IPS-11a (cell line): ENCODE data around the gene TMTC3.
"Not testable (repeated sequence)": the region's sequence is repeated elsewhere in the genome, so short reads cannot be mapped to it uniquely, and the experiment has no call there.

ENCODE experiments used
- H3K4me3 ChIP-seq: one replicate; pipeline ENCODE4 v1.5.1; 2013; ENCODE audit warnings: low read depth, low read length, control low read depth

The TMTC3 gene

GRCh38 chr12:88163371-88163770, 21.3 kb downstream of the TMTC3 start:
- no peak overlapping the region for H3K4me3 ChIP-seq

- H3K4me3 ChIP-seq = no peak overlapping the region
These were observed 24.1 kb downstream of the TMTC3 start for GRCh38 chr12:88166179-88166578.

GRCh38 chr12:88167384-88167783, 25.3 kb downstream of the TMTC3 start:
- no peak overlapping the region for H3K4me3 ChIP-seq

GRCh38 chr12:88172844-88173407, 30.8 kb downstream of the TMTC3 start:
- no peak overlapping the region for H3K4me3 ChIP-seq

GRCh38 chr12:88175544-88175943, 33.4 kb downstream of the TMTC3 start:
- H3K4me3 ChIP-seq = no peak overlapping the region

GRCh38 chr12:88179436-88180014, 37.4 kb downstream of the TMTC3 start:
- H3K4me3 ChIP-seq = no peak overlapping the region

GRCh38 chr12:88181881-88182280, 39.8 kb downstream of the TMTC3 start:
- no peak overlapping the region for H3K4me3 ChIP-seq

GRCh38 chr12:88182416-88182815, 40.3 kb downstream of the TMTC3 start:
- H3K4me3 ChIP-seq = no peak overlapping the region

GRCh38 chr12:88184196-88184595, 42.1 kb downstream of the TMTC3 start:
- no peak overlapping the region for H3K4me3 ChIP-seq

GRCh38 chr12:88185279-88185678, 43.2 kb downstream of the TMTC3 start:
- H3K4me3 ChIP-seq = no peak overlapping the region

- H3K4me3 ChIP-seq = no peak overlapping the region
These were observed 43.9 kb downstream of the TMTC3 start for GRCh38 chr12:88185988-88186387.

GRCh38 chr12:88187571-88187970, 45.5 kb downstream of the TMTC3 start:
- H3K4me3 ChIP-seq = no peak overlapping the region

GRCh38 chr12:88188180-88188579, 46.1 kb downstream of the TMTC3 start:
- no peak overlapping the region for H3K4me3 ChIP-seq

- H3K4me3 ChIP-seq = no peak overlapping the region
These were observed 50.3 kb downstream of the TMTC3 start for GRCh38 chr12:88192426-88192825.

- no peak overlapping the region for H3K4me3 ChIP-seq
These were observed 52.8 kb downstream of the TMTC3 start for GRCh38 chr12:88194868-88195267.

GRCh38 chr12:88200029-88200428, 57.9 kb downstream of the TMTC3 start:
- no peak overlapping the region for H3K4me3 ChIP-seq

GRCh38 chr12:88202500-88202899, 60.4 kb downstream of the TMTC3 start:
- no peak overlapping the region for H3K4me3 ChIP-seq

GRCh38 chr12:88206601-88207000, 64.5 kb downstream of the TMTC3 start:
- H3K4me3 ChIP-seq = no peak overlapping the region

- H3K4me3 ChIP-seq = no peak overlapping the region
These were observed 66.0 kb downstream of the TMTC3 start for GRCh38 chr12:88207921-88208620.

GRCh38 chr12:88208661-88209060, 66.6 kb downstream of the TMTC3 start:
- no peak overlapping the region for H3K4me3 ChIP-seq

GRCh38 chr12:88210311-88210710, 68.2 kb downstream of the TMTC3 start:
- not testable (repeated sequence) for H3K4me3 ChIP-seq

GRCh38 chr12:88218293-88218692, 76.2 kb downstream of the TMTC3 start:
- H3K4me3 ChIP-seq = no peak overlapping the region
